Neural cell (in vitro differentiated cells): ENCODE results near the gene AP3B1. TPM values are rescaled to one million over a fixed set of nuclear protein-coding genes. Genes with fewer than 3 reads are reported as not detected.

ENCODE experiments used
- H2AFZ ChIP-seq: fragments of 200-600, 300-800 bp; sonication (generic), shearing (Covaris generic); 2 replicates; pipeline ENCODE4 v1.6.0; 2014; ENCODE audit warnings: low read depth, mild to moderate bottlenecking, antibody characterized with exemption, low read length, moderate library complexity
- H3F3A ChIP-seq: fragments of 200-600 bp; shearing (Covaris generic); 2 replicates; pipeline ENCODE4 v1.6.1; 2016; ENCODE audit warnings: mild to moderate bottlenecking, moderate library complexity, mixed read lengths, antibody characterized with exemption, low read length; ENCODE audit not compliant: insufficient read depth, poor library complexity, severe bottlenecking
- H3K27ac ChIP-seq: fragments of 200-600, 300-800 bp; sonication (generic), shearing (Covaris generic); 2 replicates; pipeline ENCODE4 v1.5.1; 2014; ENCODE audit warnings: mild to moderate bottlenecking, low read length, moderate library complexity
- H3K27me3 ChIP-seq: fragments of 300-800, 200-600 bp; sonication (generic), shearing (Covaris generic); 2 replicates; pipeline ENCODE4 v1.6.0; 2014; ENCODE audit warnings: mild to moderate bottlenecking, low read depth, low read length, moderate library complexity; ENCODE audit not compliant: insufficient read depth
- H3K36me3 ChIP-seq: fragments of 300-800, 200-600 bp; sonication (generic), shearing (Covaris generic); 2 replicates; pipeline ENCODE4 v1.5.1; 2014; ENCODE audit warnings: mild to moderate bottlenecking, antibody characterized with exemption, low read length, moderate library complexity; ENCODE audit not compliant: insufficient read depth
- H3K4me2 ChIP-seq: fragments of 300-800, 200-600 bp; sonication (generic), shearing (Covaris generic); 2 replicates; pipeline ENCODE4 v1.6.0; 2014; ENCODE audit warnings: mild to moderate bottlenecking, low read length
- H3K4me3 ChIP-seq: fragments of 300-800, 200-600 bp; sonication (generic), shearing (Covaris generic); 2 replicates; pipeline ENCODE4 v1.5.1; 2014; ENCODE audit warnings: mild to moderate bottlenecking, low read length, moderate library complexity
- H3K79me2 ChIP-seq: fragments of 200-600 bp; shearing (Covaris generic); replicated peaks from 2 replicates; pipeline ENCODE4 v1.6.0; 2014; ENCODE audit warnings: mild to moderate bottlenecking, low read length, moderate library complexity; ENCODE audit not compliant: insufficient read depth
- H3K9ac ChIP-seq: fragments of 300-800, 200-600 bp; sonication (generic), shearing (Covaris generic); 2 replicates; pipeline ENCODE4 v1.6.1; 2016; ENCODE audit warnings: mild to moderate bottlenecking, low read length, mixed read lengths
- H3K9me2 ChIP-seq: fragments of 200-600 bp; shearing (Covaris generic); 2 replicates; pipeline ENCODE4 v1.6.1; 2016; ENCODE audit warnings: mild to moderate bottlenecking, low read length, mixed read lengths; ENCODE audit not compliant: insufficient read depth
- H3K9me3 ChIP-seq: fragments of 200-600, 300-800 bp; sonication (generic), shearing (Covaris generic); 2 replicates; pipeline ENCODE4 v1.6.1; 2016; ENCODE audit warnings: mild to moderate bottlenecking, mixed run types, low read length, moderate library complexity, mixed read lengths
- H4K20me1 ChIP-seq: fragments of 200-600 bp; shearing (Covaris generic); 2 replicates; pipeline ENCODE4 v1.6.1; 2016; ENCODE audit warnings: mild to moderate bottlenecking, mixed run types; ENCODE audit not compliant: insufficient read depth
- EP300 ChIP-seq: fragments of 450-650 bp; conservative IDR thresholded peaks from 2 replicates; pipeline ENCODE4 v1.6.1; 2014; ENCODE audit warnings: antibody characterized with exemption, mild to moderate bottlenecking, moderate library complexity; ENCODE audit not compliant: poor library complexity, severe bottlenecking
- EZH2 ChIP-seq: fragments of 200-600, 300-800 bp; shearing (Covaris generic), sonication (generic); IDR thresholded peaks from 2 replicates; pipeline ENCODE4 v1.6.1; 2014; ENCODE audit warnings: antibody characterized with exemption, low read length, borderline replicate concordance, mild to moderate bottlenecking; ENCODE audit not compliant: insufficient read depth, poor library complexity, severe bottlenecking
- MXI1 ChIP-seq: fragments of 450-650 bp; conservative IDR thresholded peaks from 2 replicates; pipeline ENCODE4 v1.6.1; 2014; ENCODE audit warnings: antibody characterized with exemption, mild to moderate bottlenecking; ENCODE audit not compliant: poor library complexity, severe bottlenecking
- POLR2AphosphoS5 ChIP-seq: IDR thresholded peaks from 2 replicates; pipeline ENCODE4 v1.6.1; 2012
- RAD21 ChIP-seq: fragments of 450-650 bp; conservative IDR thresholded peaks from 2 replicates; pipeline ENCODE4 v1.6.1; 2014; ENCODE audit warnings: antibody characterized with exemption, mild to moderate bottlenecking, moderate library complexity
- SMC3 ChIP-seq: fragments of 450-650 bp; conservative IDR thresholded peaks from 2 replicates; pipeline ENCODE4 v1.6.1; 2014; ENCODE audit warnings: antibody characterized with exemption, mild to moderate bottlenecking, moderate library complexity; ENCODE audit not compliant: poor library complexity
- TAF1 ChIP-seq: IDR thresholded peaks from 2 replicates; pipeline ENCODE4 v1.6.1; 2012; ENCODE audit warnings: low read depth
- polyA plus RNA-seq: library from polyadenylated mRNA; depleted of rRNA; stranded (reverse); fragments of >200 nt; gene quantifications from 2 replicates; pipeline ENCODE4 v1.2.3, GENCODE V29; 2014
- TF ChIP-seq, protein P1 (sequence below): fragments of 450-650 bp; IDR thresholded peaks from 2 replicates; pipeline ENCODE4 v1.5.1; 2014; ENCODE audit warnings: antibody characterized with exemption, mild to moderate bottlenecking, moderate library complexity; ENCODE audit not compliant: poor library complexity, severe bottlenecking
- TF ChIP-seq, protein P2 (sequence below): IDR thresholded peaks from 2 replicates; pipeline ENCODE4 v1.6.1; 2012; ENCODE audit warnings: borderline replicate concordance

Gene AP3B1
- polyA plus RNA-seq, 1 donor from 2014 or later: 8.5 TPM

DNA sequence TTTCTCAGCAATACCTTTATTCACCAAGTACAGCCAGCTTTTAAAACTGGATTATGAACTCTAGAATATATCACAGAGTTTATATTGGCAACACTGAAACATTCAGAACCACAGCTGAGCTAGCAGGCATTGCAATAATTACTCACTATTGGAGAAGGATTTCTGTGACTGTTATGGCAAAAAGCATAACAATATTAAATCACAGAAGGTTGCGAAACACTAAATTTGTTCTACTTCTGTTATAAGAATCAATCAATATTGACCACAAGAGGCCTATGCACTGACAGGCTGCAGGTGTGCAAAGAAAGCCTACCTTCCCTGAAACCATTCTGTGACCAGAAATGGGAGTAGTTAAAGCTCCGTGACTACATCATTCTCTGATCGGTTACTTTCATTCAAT lies 59.2 kb downstream of the AP3B1 start:
- no peak overlapping the region for H3K4me2 ChIP-seq
- H3K9me2 ChIP-seq: no peaks in the 10 kb centered on the region
- H3F3A ChIP-seq: no peaks in the 10 kb centered on the region
- no peaks in the 10 kb centered on the region for H4K20me1 ChIP-seq
- no peaks in the 10 kb centered on the region for H3K27me3 ChIP-seq
- no peak overlapping the region for H3K9ac ChIP-seq
- no peak overlapping the region for H2AFZ ChIP-seq
- H3K27ac ChIP-seq: no peak overlapping the region
- H3K36me3 ChIP-seq: no peaks in the 10 kb centered on the region
- no peaks in the 10 kb centered on the region for H3K79me2 ChIP-seq
- TF ChIP-seq SMC3 (no peak), TAF1 (no peak), MXI1 (no peak), EP300 (no peak), POLR2AphosphoS5 (no peak), RAD21 (no peak), EZH2 (no peak)
- TF ChIP-seq, protein P1, sequence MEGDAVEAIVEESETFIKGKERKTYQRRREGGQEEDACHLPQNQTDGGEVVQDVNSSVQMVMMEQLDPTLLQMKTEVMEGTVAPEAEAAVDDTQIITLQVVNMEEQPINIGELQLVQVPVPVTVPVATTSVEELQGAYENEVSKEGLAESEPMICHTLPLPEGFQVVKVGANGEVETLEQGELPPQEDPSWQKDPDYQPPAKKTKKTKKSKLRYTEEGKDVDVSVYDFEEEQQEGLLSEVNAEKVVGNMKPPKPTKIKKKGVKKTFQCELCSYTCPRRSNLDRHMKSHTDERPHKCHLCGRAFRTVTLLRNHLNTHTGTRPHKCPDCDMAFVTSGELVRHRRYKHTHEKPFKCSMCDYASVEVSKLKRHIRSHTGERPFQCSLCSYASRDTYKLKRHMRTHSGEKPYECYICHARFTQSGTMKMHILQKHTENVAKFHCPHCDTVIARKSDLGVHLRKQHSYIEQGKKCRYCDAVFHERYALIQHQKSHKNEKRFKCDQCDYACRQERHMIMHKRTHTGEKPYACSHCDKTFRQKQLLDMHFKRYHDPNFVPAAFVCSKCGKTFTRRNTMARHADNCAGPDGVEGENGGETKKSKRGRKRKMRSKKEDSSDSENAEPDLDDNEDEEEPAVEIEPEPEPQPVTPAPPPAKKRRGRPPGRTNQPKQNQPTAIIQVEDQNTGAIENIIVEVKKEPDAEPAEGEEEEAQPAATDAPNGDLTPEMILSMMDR: no peak
- TF ChIP-seq, protein P2, sequence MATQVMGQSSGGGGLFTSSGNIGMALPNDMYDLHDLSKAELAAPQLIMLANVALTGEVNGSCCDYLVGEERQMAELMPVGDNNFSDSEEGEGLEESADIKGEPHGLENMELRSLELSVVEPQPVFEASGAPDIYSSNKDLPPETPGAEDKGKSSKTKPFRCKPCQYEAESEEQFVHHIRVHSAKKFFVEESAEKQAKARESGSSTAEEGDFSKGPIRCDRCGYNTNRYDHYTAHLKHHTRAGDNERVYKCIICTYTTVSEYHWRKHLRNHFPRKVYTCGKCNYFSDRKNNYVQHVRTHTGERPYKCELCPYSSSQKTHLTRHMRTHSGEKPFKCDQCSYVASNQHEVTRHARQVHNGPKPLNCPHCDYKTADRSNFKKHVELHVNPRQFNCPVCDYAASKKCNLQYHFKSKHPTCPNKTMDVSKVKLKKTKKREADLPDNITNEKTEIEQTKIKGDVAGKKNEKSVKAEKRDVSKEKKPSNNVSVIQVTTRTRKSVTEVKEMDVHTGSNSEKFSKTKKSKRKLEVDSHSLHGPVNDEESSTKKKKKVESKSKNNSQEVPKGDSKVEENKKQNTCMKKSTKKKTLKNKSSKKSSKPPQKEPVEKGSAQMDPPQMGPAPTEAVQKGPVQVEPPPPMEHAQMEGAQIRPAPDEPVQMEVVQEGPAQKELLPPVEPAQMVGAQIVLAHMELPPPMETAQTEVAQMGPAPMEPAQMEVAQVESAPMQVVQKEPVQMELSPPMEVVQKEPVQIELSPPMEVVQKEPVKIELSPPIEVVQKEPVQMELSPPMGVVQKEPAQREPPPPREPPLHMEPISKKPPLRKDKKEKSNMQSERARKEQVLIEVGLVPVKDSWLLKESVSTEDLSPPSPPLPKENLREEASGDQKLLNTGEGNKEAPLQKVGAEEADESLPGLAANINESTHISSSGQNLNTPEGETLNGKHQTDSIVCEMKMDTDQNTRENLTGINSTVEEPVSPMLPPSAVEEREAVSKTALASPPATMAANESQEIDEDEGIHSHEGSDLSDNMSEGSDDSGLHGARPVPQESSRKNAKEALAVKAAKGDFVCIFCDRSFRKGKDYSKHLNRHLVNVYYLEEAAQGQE: no peak
- H3K9me3 ChIP-seq: no peaks in the 10 kb centered on the region
- H3K4me3 ChIP-seq: no peak overlapping the region

DNA sequence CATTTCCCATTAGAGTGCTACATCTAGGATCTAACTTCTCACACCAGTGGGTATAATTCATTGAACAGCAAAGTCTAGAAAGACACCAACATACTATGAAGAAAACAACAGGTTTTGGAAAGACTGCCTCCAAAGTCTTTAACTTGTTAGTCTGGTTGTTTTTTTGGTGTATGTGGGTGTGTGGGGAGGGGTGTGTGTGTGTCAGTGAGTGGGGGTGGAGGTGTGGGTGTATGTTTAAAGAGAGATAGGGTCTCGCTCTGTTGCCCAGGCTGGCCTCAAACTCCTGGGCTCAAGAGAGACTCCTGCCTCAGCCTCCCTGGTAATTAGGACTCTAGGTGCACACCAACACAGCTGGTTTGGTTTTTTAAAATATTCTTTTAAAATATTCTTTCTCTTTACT lies 59.7 kb downstream of the AP3B1 start:
- Histone ChIP-seq H4K20me1 (no peaks in the 10 kb centered on the region), H3K79me2 (no peaks in the 10 kb centered on the region), H3K4me3 (no peak overlapping the region), H3K27me3 (no peaks in the 10 kb centered on the region), H2AFZ (no peak overlapping the region), H3K9me3 (no peaks in the 10 kb centered on the region), H3F3A (no peaks in the 10 kb centered on the region), H3K9ac (no peak overlapping the region), H3K4me2 (no peak overlapping the region), H3K9me2 (no peaks in the 10 kb centered on the region), H3K27ac (no peak overlapping the region), H3K36me3 (no peaks in the 10 kb centered on the region)
- TF ChIP-seq SMC3 (no peak), EP300 (no peak), RAD21 (no peak), EZH2 (no peak), POLR2AphosphoS5 (no peak), MXI1 (no peak), TAF1 (no peak)
- TF ChIP-seq, protein P2: no peak
- TF ChIP-seq, protein P1: no peak
